Measurements from ENCODE around the gene ENPP5.

DNA sequence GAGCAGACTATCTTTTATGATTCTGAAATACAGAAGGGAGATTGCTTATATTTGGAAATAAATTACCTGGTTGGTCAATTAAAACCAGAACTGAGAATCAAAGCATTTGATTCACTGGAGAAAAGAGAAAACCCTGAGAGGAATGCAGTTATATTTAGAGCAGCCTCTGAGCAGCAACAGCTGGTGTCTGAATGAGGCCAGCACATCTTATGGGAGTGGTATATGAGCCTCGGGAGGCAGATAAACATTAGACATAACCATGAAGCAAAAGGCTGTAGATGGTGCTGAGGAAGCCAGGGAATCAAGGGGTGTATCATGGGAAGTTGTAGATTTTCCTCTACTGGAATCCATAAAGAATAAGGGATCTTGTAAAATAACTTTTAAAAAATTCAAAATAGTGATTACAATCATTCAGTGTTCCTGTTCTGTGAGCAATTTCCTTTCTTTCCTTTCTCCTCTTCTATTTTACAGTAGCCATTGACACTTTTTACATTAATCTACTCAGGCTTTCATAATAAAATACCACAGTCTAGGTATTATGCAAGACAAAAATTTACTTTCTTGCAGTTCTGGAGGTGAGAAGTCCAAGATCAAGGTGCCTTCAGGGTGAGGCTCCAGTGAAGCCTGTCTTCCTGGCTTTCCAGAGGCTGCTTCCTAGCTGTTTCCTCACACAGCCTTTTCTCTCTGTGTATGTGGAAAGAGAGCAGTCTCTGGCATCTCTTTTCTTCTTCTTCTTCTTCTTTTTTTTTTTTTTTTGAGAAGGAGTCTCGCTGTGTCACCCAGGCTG lies 32.8 kb upstream of the ENPP5 start:
- TF ChIP-seq, protein P1, sequence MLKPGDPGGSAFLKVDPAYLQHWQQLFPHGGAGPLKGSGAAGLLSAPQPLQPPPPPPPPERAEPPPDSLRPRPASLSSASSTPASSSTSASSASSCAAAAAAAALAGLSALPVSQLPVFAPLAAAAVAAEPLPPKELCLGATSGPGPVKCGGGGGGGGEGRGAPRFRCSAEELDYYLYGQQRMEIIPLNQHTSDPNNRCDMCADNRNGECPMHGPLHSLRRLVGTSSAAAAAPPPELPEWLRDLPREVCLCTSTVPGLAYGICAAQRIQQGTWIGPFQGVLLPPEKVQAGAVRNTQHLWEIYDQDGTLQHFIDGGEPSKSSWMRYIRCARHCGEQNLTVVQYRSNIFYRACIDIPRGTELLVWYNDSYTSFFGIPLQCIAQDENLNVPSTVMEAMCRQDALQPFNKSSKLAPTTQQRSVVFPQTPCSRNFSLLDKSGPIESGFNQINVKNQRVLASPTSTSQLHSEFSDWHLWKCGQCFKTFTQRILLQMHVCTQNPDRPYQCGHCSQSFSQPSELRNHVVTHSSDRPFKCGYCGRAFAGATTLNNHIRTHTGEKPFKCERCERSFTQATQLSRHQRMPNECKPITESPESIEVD (tag by site-specific recombination; IDR thresholded peaks at IDR 0.05) = no peak
- TF ChIP-seq, protein P2, sequence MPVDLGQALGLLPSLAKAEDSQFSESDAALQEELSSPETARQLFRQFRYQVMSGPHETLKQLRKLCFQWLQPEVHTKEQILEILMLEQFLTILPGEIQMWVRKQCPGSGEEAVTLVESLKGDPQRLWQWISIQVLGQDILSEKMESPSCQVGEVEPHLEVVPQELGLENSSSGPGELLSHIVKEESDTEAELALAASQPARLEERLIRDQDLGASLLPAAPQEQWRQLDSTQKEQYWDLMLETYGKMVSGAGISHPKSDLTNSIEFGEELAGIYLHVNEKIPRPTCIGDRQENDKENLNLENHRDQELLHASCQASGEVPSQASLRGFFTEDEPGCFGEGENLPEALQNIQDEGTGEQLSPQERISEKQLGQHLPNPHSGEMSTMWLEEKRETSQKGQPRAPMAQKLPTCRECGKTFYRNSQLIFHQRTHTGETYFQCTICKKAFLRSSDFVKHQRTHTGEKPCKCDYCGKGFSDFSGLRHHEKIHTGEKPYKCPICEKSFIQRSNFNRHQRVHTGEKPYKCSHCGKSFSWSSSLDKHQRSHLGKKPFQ (tag by site-specific recombination; IDR thresholded peaks at IDR 0.05) = no peak
- TF ChIP-seq, protein P3, sequence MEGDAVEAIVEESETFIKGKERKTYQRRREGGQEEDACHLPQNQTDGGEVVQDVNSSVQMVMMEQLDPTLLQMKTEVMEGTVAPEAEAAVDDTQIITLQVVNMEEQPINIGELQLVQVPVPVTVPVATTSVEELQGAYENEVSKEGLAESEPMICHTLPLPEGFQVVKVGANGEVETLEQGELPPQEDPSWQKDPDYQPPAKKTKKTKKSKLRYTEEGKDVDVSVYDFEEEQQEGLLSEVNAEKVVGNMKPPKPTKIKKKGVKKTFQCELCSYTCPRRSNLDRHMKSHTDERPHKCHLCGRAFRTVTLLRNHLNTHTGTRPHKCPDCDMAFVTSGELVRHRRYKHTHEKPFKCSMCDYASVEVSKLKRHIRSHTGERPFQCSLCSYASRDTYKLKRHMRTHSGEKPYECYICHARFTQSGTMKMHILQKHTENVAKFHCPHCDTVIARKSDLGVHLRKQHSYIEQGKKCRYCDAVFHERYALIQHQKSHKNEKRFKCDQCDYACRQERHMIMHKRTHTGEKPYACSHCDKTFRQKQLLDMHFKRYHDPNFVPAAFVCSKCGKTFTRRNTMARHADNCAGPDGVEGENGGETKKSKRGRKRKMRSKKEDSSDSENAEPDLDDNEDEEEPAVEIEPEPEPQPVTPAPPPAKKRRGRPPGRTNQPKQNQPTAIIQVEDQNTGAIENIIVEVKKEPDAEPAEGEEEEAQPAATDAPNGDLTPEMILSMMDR (tag by site-specific recombination; IDR thresholded peaks at IDR 0.05) = no peak
- TF ChIP-seq ZNF140 (tag by site-specific recombination; IDR thresholded peaks at IDR 0.05) (no peak), ZNF776 (tag by site-specific recombination; IDR thresholded peaks at IDR 0.05; ENCODE audit: borderline replicate concordance) (no peak), ZNF16 (tag by site-specific recombination; IDR thresholded peaks at IDR 0.05; ENCODE audit: low read depth) (no peak), ZNF121 (tag by site-specific recombination; IDR thresholded peaks at IDR 0.05) (no peak), ZNF274 (IDR thresholded peaks at IDR 0.05; ENCODE audit: low read length) (no peak), ZNF274 (tag by site-specific recombination; IDR thresholded peaks at IDR 0.05; ENCODE audit: borderline replicate concordance) (no peak)
- TF ChIP-seq, protein P4, sequence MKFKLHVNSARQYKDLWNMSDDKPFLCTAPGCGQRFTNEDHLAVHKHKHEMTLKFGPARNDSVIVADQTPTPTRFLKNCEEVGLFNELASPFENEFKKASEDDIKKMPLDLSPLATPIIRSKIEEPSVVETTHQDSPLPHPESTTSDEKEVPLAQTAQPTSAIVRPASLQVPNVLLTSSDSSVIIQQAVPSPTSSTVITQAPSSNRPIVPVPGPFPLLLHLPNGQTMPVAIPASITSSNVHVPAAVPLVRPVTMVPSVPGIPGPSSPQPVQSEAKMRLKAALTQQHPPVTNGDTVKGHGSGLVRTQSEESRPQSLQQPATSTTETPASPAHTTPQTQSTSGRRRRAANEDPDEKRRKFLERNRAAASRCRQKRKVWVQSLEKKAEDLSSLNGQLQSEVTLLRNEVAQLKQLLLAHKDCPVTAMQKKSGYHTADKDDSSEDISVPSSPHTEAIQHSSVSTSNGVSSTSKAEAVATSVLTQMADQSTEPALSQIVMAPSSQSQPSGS (tag by site-specific recombination; IDR thresholded peaks at IDR 0.05; ENCODE audit: low read depth) = no peak
- TF ChIP-seq, protein P5, sequence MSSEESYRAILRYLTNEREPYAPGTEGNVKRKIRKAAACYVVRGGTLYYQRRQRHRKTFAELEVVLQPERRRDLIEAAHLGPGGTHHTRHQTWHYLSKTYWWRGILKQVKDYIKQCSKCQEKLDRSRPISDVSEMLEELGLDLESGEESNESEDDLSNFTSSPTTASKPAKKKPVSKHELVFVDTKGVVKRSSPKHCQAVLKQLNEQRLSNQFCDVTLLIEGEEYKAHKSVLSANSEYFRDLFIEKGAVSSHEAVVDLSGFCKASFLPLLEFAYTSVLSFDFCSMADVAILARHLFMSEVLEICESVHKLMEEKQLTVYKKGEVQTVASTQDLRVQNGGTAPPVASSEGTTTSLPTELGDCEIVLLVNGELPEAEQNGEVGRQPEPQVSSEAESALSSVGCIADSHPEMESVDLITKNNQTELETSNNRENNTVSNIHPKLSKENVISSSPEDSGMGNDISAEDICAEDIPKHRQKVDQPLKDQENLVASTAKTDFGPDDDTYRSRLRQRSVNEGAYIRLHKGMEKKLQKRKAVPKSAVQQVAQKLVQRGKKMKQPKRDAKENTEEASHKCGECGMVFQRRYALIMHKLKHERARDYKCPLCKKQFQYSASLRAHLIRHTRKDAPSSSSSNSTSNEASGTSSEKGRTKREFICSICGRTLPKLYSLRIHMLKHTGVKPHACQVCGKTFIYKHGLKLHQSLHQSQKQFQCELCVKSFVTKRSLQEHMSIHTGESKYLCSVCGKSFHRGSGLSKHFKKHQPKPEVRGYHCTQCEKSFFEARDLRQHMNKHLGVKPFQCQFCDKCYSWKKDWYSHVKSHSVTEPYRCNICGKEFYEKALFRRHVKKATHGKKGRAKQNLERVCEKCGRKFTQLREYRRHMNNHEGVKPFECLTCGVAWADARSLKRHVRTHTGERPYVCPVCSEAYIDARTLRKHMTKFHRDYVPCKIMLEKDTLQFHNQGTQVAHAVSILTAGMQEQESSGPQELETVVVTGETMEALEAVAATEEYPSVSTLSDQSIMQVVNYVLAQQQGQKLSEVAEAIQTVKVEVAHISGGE (tag by site-specific recombination; conservative IDR thresholded peaks at IDR 0.05; ENCODE audit: low read depth) = no peak

All from HEK293 (cell line).